ENCODE results near the gene DNM2. TPM values are rescaled to one million over a fixed set of nuclear protein-coding genes. Genes with fewer than 3 reads are reported as not detected.

The DNM2 gene
- total RNA-seq, 1 donor from 2014 or later: 156 TPM

GRCh38 chr19:10805758-10806247 is 87.9 kb downstream of the DNM2 start:
- TF ChIP-seq CTCF (IDR thresholded peaks at IDR 0.05; ENCODE audit: borderline replicate concordance): no peak
- intact Hi-C loops (cut with micrococcal nuclease): no loop called here
- no peak for DNase-seq
- no peaks in the 10 kb centered on the region for H3K9me3 ChIP-seq (replicated peaks)
- H3K4me3 ChIP-seq: no peak overlapping the region
- H3K27me3 ChIP-seq (ENCODE audit: low read depth): no peaks in the 10 kb centered on the region
- no peak overlapping the region for H3K27ac ChIP-seq (replicated peaks)
- H3K4me1 ChIP-seq: peaks cover 5% of the 10 kb centered on the region
- H3K36me3 ChIP-seq: peaks cover 98% of the 10 kb centered on the region

DNA sequence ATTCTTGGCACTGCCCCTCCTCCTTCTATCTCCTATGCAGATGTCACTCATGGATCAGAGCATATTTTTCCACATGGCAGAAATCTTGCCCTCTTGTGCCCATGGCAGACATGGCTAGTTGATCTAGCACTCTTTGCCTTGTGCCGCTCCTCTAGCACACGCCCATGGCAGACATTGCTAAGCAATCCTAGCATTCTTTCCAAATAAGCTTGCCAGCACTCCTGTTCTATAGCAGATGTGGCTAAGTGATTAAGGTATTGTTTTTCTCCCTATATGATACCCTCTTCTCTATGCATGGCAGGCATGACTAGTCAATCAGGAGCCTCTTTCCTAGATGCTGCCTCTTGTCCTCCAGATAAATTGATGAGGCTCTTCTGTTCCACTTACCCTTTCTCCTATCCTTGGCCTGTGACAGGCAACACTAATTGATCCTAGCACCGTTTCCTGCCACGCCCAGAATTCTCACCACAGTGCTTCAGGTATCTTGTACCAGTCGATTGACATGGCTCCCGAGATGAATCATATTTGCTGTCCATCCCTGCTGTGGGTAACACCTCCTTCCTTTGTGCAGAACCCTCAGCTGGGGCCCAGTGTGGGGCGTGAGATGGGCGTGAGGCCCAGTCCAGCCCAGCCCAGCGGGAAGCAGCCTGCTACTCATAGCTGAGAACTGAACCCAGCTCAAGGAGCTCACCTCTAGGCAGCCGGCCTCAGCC is 91.2 kb downstream of the DNM2 start:
- H3K27me3 ChIP-seq (ENCODE audit: low read depth): no peaks in the 10 kb centered on the region
- no peak for DNase-seq
- H3K27ac ChIP-seq (replicated peaks): no peak overlapping the region
- peaks cover 5% of the 10 kb centered on the region for H3K4me1 ChIP-seq
- no peak overlapping the region for H3K4me3 ChIP-seq
- peaks cover 98% of the 10 kb centered on the region for H3K36me3 ChIP-seq
- TF ChIP-seq CTCF (IDR thresholded peaks at IDR 0.05; ENCODE audit: borderline replicate concordance): no peak
- intact Hi-C loops (cut with micrococcal nuclease): no loop called here
- H3K9me3 ChIP-seq (replicated peaks): no peaks in the 10 kb centered on the region

- no peak overlapping the region for H3K27ac ChIP-seq (replicated peaks)
- H3K9me3 ChIP-seq (replicated peaks): no peaks in the 10 kb centered on the region
- H3K4me3 ChIP-seq: no peak overlapping the region
- H3K4me1 ChIP-seq: peaks cover 5% of the 10 kb centered on the region
- no peak for TF ChIP-seq CTCF (IDR thresholded peaks at IDR 0.05; ENCODE audit: borderline replicate concordance)
- H3K27me3 ChIP-seq (ENCODE audit: low read depth): no peaks in the 10 kb centered on the region
- intact Hi-C loops (cut with micrococcal nuclease): no loop called here
- DNase-seq: no peak
- H3K36me3 ChIP-seq: peaks cover 98% of the 10 kb centered on the region
Observed at GRCh38 chr19:10809651-10810285, 91.9 kb downstream of the DNM2 start.

- intact Hi-C loops (cut with micrococcal nuclease): no loop called here
- no peak overlapping the region for H3K27ac ChIP-seq (replicated peaks)
- no peaks in the 10 kb centered on the region for H3K27me3 ChIP-seq (ENCODE audit: low read depth)
- H3K4me3 ChIP-seq: no peak overlapping the region
- no peak for TF ChIP-seq CTCF (IDR thresholded peaks at IDR 0.05; ENCODE audit: borderline replicate concordance)
- peaks cover 5% of the 10 kb centered on the region for H3K4me1 ChIP-seq
- DNase-seq: no peak
- no peaks in the 10 kb centered on the region for H3K9me3 ChIP-seq (replicated peaks)
- H3K36me3 ChIP-seq: peaks cover 98% of the 10 kb centered on the region
Observed at GRCh38 chr19:10811391-10812111, 93.7 kb downstream of the DNM2 start.

- DNase-seq: no peak
- Histone ChIP-seq H3K4me1 (peaks cover 5% of the 10 kb centered on the region), H3K27me3 (ENCODE audit: low read depth) (no peaks in the 10 kb centered on the region), H3K9me3 (replicated peaks) (no peaks in the 10 kb centered on the region), H3K27ac (replicated peaks) (no peak overlapping the region), H3K4me3 (no peak overlapping the region), H3K36me3 (peaks cover 98% of the 10 kb centered on the region)
- no peak for TF ChIP-seq CTCF (IDR thresholded peaks at IDR 0.05; ENCODE audit: borderline replicate concordance)
- intact Hi-C loops (cut with micrococcal nuclease): no loop called here
Observed at GRCh38 chr19:10812196-10812595, 94.3 kb downstream of the DNM2 start.

All from left ventricle myocardium inferior (tissue), 1 donor.